Activated T-helper 17 cell treated with anti-CD3 and anti-CD28 coated beads, Interleukin-2, amount 50 U/mL, for 72 hours (primary cell): ENCODE data around the gene SERPINA10. TPM values are rescaled to one million over a fixed set of nuclear protein-coding genes. Genes with fewer than 3 reads are reported as not detected.

Experiments used
- ATAC-seq: fragments of 150-1000 bp; cut with Tn5 transposase; replicated peaks from 2 replicates; pipeline ENCODE4 v1.10.0; 2021; ENCODE audit warnings: mild to moderate bottlenecking, moderate library complexity
- H3K27ac Mint-ChIP-seq: one replicate; pipeline ENCODE4 v1.8.0; 2022; ENCODE audit warnings: mixed read lengths
- H3K27me3 Mint-ChIP-seq: one replicate; pipeline ENCODE4 v1.8.0; 2022; ENCODE audit warnings: mixed read lengths
- H3K36me3 Mint-ChIP-seq: one replicate; pipeline ENCODE4 v1.8.0; 2022; ENCODE audit warnings: low read depth, mild to moderate bottlenecking, mixed read lengths
- H3K4me1 Mint-ChIP-seq: one replicate; pipeline ENCODE4 v1.8.0; 2022; ENCODE audit warnings: mixed read lengths
- H3K4me3 Mint-ChIP-seq: one replicate; pipeline ENCODE4 v1.8.0; 2022; ENCODE audit warnings: mild to moderate bottlenecking, mixed read lengths
- H3K9me3 Mint-ChIP-seq: one replicate; pipeline ENCODE4 v1.8.0; 2022; ENCODE audit warnings: mixed read lengths
- total RNA-seq, 2 donors: library from RNA; stranded (reverse); gene quantifications; one replicate each; pipeline ENCODE4 v1.2.3, GENCODE V29; 2022

Gene SERPINA10
- total RNA-seq = not detected

DNA sequence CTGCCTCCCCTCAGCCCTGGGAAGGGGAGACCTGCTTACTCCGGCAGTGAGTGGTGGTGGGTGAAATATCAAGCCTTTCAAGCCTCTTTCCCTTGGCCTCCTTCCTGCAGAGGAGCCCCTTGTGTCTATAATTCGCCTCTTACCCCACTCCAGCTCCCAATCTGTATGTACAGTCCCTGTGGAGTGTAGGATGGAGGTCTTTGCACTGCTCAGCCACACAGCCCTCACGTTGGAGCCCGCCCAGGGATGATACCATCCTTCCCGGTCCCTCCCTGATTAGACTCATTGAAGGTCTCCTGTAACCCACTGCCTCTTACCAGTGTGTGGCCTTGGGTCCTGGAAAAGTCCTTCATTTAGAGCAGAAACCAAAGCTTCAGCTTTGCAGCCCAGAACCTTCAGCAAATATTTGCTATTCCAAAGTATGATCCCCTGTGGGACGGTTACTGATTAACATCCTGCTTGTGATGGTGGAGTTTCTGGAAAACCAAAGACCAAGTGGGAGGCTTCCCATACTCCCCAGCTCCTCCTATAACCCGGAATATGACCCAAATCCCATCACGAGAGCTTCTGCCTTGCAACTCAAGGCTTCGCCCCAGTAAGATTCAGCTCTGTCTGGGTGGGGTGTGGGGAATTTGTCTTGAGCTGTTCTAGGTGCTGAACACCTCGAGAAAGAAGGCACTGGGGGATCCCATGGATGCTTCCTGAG is at the start of gene SERPINA10:
SERPINA10 (minus strand) TSS at position 397 of the 706 bp plus-strand sequence. CDS start 2,675 bp downstream, outside the sequence.
- Mint-ChIP-seq H3K4me3 (no peak within 1 kb of the TSS), H3K36me3 (peaks cover 15% of the 10 kb centered on the region), H3K27me3 (no peaks in the 10 kb centered on the region), H3K9me3 (peaks cover 4% of the 10 kb centered on the region), H3K27ac (no peak within 1 kb of the TSS), H3K4me1 (peaks cover 7% of the 10 kb centered on the region)
- no peak for ATAC-seq

- Mint-ChIP-seq H3K4me1 (peaks cover 56% of the 10 kb centered on the region), H3K36me3 (peaks cover 5% of the 10 kb centered on the region), H3K9me3 (peaks cover 26% of the 10 kb centered on the region), H3K27me3 (no peaks in the 10 kb centered on the region), H3K27ac (peak overlapping the region; percentile 94), H3K4me3 (peak overlapping the region; percentile 72)
- peak; percentile 70 for ATAC-seq
Observed at GRCh38 chr14:94342334-94342934, 49.4 kb upstream of the SERPINA10 start.

DNA sequence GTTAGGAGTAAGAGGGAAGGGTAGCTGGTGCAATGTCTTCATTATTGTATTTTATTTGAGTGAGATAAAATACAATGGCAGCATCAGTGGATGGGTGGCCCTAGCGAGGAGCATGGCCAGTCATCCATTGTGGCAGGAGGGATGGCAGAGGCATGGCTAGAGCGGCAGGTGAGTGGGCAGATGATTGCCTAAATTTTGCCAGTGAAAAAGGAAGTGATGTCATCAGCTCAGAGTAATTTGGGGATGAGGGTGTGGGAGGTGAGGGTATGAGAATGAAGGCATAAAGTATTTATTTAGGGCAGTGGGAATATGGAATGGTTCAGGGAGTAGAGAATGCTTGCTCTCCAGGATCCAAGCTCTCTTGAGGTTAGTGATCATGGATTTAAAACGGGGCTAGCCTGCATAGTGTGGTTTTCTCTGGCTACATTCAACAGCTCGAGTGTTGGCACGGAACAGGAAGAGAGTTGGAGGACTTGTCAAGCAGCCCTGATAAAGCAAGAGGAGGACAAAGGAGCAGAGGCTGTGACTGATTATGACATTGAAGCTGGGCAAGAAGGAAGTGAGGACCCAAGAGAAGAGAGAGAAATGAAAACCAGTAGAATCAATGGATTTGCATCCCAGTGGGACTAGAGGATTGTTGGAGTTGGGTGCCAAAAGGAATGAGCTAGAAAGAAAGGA is 48.7 kb upstream of the SERPINA10 start:
- H3K27me3 Mint-ChIP-seq = no peaks in the 10 kb centered on the region
- peak overlapping the region; percentile 94 for H3K27ac Mint-ChIP-seq
- peak; percentile 27 for ATAC-seq
- peaks cover 5% of the 10 kb centered on the region for H3K36me3 Mint-ChIP-seq
- peaks cover 28% of the 10 kb centered on the region for H3K9me3 Mint-ChIP-seq
- H3K4me1 Mint-ChIP-seq = peaks cover 55% of the 10 kb centered on the region
- peak overlapping the region; percentile 72 for H3K4me3 Mint-ChIP-seq

- Mint-ChIP-seq H3K36me3 (peaks cover 5% of the 10 kb centered on the region), H3K27ac (peak overlapping the region; percentile 94), H3K4me3 (peak overlapping the region; percentile 72)
Observed at GRCh38 chr14:94340533-94340932, 47.5 kb upstream of the SERPINA10 start.

DNA sequence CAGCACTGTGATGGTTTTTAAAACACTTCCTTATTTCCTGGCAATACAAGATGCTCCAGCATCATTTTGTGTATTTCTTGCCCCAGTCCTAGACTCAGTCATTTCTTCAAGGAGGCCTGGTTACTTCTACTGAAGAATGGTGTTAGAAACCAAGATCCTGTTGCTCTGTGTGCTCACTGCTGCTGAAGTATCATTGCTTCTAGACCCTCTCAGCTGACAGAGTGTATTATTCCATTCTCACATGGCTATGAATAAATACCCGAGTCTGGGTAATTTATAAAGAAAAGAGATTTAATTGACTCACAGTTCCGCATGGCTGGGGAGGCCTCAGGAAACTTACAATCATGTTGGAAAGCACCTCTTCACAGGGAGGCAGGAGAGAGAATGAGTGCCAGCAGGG is 45.0 kb upstream of the SERPINA10 start:
- H3K27ac Mint-ChIP-seq = peak overlapping the region; percentile 95
- H3K4me3 Mint-ChIP-seq = peak overlapping the region; percentile 74
- peak; percentile 16 for ATAC-seq
- no peaks in the 10 kb centered on the region for H3K27me3 Mint-ChIP-seq
- H3K9me3 Mint-ChIP-seq = peaks cover 28% of the 10 kb centered on the region
- H3K36me3 Mint-ChIP-seq = peaks cover 5% of the 10 kb centered on the region
- peaks cover 37% of the 10 kb centered on the region for H3K4me1 Mint-ChIP-seq

More at GRCh38 chr14:94340533-94340932, 47.5 kb upstream of the SERPINA10 start:
- Mint-ChIP-seq H3K27me3 (no peaks in the 10 kb centered on the region), H3K4me1 (peaks cover 50% of the 10 kb centered on the region), H3K9me3 (peaks cover 28% of the 10 kb centered on the region)
- ATAC-seq = no peak

GRCh38 chr14:94337274-94337673 is 44.2 kb upstream of the SERPINA10 start:
- Mint-ChIP-seq H3K9me3 (peaks cover 28% of the 10 kb centered on the region), H3K36me3 (peaks cover 5% of the 10 kb centered on the region), H3K27me3 (no peaks in the 10 kb centered on the region), H3K27ac (peak overlapping the region; percentile 95), H3K4me1 (peaks cover 33% of the 10 kb centered on the region), H3K4me3 (peak overlapping the region; percentile 74)
- ATAC-seq = peak; percentile 38

DNA sequence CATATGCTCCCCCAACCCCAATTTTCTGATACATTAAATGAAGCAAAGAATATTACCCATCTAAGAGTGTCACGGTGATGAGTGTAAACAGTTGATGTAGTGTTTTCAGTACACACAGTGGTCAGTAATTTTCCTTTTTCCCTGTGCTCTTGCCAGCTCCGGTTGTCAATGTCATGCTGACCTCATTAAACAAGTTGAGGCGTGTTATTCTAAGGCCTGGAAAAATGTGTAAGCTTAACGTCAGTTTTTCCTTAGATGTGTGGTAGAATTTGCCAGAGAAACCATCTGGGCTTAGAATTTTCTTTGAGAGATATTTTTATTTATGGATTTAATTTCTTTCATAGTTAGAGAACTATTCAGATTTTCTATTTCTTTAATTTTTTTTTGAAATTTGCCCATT is 41.8 kb upstream of the SERPINA10 start:
- H3K27me3 Mint-ChIP-seq = no peaks in the 10 kb centered on the region
- no peak for ATAC-seq
- H3K4me3 Mint-ChIP-seq = no peak overlapping the region
- peaks cover 5% of the 10 kb centered on the region for H3K36me3 Mint-ChIP-seq
- peaks cover 14% of the 10 kb centered on the region for H3K4me1 Mint-ChIP-seq
- H3K9me3 Mint-ChIP-seq = peaks cover 12% of the 10 kb centered on the region
- no peak overlapping the region for H3K27ac Mint-ChIP-seq

- H3K4me3 Mint-ChIP-seq = no peak overlapping the region
- no peak for ATAC-seq
- H3K4me1 Mint-ChIP-seq = no peaks in the 10 kb centered on the region
- H3K9me3 Mint-ChIP-seq = peaks cover 3% of the 10 kb centered on the region
- H3K36me3 Mint-ChIP-seq = no peaks in the 10 kb centered on the region
- H3K27me3 Mint-ChIP-seq = no peaks in the 10 kb centered on the region
- no peak overlapping the region for H3K27ac Mint-ChIP-seq
Observed at GRCh38 chr14:94332587-94332986, 39.5 kb upstream of the SERPINA10 start.

DNA sequence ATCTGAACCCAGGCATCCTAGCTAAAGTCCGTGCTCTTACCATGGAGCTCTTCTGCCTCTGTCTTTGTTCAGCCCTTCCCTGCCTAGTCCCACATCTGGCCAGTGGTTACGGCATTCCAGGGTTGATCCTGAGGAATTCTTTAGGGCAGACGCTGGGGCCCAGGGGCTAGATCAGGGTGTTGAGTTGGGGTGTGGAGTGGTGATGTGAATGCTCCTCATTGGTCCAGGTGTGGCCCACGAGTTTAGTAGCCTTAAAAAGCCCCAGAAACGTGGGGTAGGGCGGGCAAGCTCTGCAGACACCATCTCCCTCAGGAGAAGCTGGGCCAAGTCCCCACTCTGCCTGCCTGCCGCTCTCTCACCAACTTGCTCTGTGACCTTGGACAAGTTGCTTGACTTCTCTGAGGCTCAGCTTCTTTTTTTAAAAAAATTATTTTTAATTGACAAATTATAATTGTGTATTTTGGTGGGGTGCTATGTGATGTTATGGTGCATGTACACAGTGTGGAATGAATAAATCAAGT is 39.1 kb upstream of the SERPINA10 start:
- Mint-ChIP-seq H3K4me1 (no peaks in the 10 kb centered on the region), H3K36me3 (no peaks in the 10 kb centered on the region), H3K9me3 (no peaks in the 10 kb centered on the region), H3K4me3 (no peak overlapping the region), H3K27me3 (no peaks in the 10 kb centered on the region), H3K27ac (no peak overlapping the region)
- ATAC-seq = no peak

GRCh38 chr14:94331462-94331861 is 38.4 kb upstream of the SERPINA10 start:
- no peaks in the 10 kb centered on the region for H3K36me3 Mint-ChIP-seq
- H3K27ac Mint-ChIP-seq = no peak overlapping the region

DNA sequence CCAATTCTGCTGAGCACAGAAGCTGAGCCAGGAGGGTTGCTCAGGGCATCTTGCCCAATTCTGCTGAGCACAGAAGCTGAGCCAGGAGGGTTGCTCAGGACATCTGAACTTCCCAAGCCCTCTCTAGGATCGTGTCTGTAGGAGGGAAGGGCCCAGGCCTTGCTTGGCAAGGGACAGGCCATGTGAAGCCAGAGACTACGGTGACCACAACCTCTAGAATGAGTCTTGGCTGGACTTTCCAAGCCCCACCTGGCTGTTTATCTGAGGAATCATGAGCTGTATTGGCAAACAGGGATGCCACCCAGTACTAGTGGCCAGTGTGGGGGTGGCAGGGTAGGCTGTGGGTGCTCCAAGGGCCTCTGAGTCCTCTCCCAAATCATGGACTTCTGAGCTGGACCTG is 37.8 kb upstream of the SERPINA10 start:
- ATAC-seq = no peak
- H3K4me1 Mint-ChIP-seq = no peaks in the 10 kb centered on the region

More at GRCh38 chr14:94331462-94331861, 38.4 kb upstream of the SERPINA10 start:
- Mint-ChIP-seq H3K27me3 (peaks cover 3% of the 10 kb centered on the region), H3K4me3 (no peak overlapping the region), H3K9me3 (no peaks in the 10 kb centered on the region), H3K4me1 (no peaks in the 10 kb centered on the region)
- ATAC-seq = no peak

DNA sequence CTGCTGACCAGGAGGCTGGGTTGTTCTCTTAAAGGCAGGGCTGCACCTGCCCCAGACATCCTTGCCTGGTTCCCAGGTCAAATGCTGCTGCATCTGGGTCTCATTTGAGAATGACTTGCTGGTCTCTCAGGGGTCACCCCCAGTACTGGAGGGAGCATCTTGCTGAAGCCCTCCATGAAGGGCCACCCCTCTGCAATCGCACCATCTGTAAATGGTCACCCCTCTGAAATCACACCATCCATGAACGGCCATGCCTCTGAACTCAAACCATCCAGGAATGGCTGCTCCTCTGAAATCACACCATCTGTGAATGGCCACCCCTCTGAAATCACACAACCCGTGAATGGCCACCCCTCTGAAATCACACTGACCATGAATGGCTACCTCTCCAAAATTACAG is 37.4 kb upstream of the SERPINA10 start:
- no peaks in the 10 kb centered on the region for H3K4me1 Mint-ChIP-seq
- H3K27ac Mint-ChIP-seq = no peak overlapping the region

More for the DNA sequence above, 37.8 kb upstream of the SERPINA10 start:
- Mint-ChIP-seq H3K4me3 (no peak overlapping the region), H3K36me3 (no peaks in the 10 kb centered on the region), H3K27ac (no peak overlapping the region), H3K27me3 (peaks cover 3% of the 10 kb centered on the region), H3K9me3 (no peaks in the 10 kb centered on the region)

DNA sequence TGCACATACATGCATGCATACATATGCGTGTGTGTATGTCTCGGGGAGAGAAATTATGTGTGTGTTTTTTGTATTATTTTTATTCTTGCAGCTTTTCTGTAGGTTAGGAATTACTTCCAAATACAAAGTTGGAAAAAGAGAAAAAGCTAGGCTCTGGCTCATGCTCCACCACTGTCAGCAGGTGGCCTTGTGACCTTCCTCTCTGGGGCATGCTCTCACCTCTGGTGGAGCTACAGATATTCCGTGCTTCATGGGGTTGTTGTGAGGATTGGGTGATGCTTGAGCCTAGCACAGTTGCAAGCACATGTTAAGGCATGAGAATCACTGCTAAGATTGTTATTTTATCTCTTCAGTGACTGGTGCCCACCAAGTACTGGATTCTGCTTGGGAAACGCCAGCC is 36.8 kb upstream of the SERPINA10 start:
- H3K4me3 Mint-ChIP-seq = no peak overlapping the region
- no peak for ATAC-seq
- no peak overlapping the region for H3K27ac Mint-ChIP-seq
- H3K4me1 Mint-ChIP-seq = no peaks in the 10 kb centered on the region
- no peaks in the 10 kb centered on the region for H3K36me3 Mint-ChIP-seq
- H3K27me3 Mint-ChIP-seq = peaks cover 3% of the 10 kb centered on the region
- H3K9me3 Mint-ChIP-seq = no peaks in the 10 kb centered on the region

More for the DNA sequence above, 37.4 kb upstream of the SERPINA10 start:
- peaks cover 3% of the 10 kb centered on the region for H3K27me3 Mint-ChIP-seq
- no peak for ATAC-seq
- H3K4me3 Mint-ChIP-seq = no peak overlapping the region
- H3K36me3 Mint-ChIP-seq = no peaks in the 10 kb centered on the region
- no peaks in the 10 kb centered on the region for H3K9me3 Mint-ChIP-seq

GRCh38 chr14:94328196-94328595 is 35.1 kb upstream of the SERPINA10 start:
- Mint-ChIP-seq H3K4me1 (no peaks in the 10 kb centered on the region), H3K27ac (no peak overlapping the region), H3K36me3 (no peaks in the 10 kb centered on the region), H3K27me3 (peaks cover 3% of the 10 kb centered on the region), H3K9me3 (no peaks in the 10 kb centered on the region), H3K4me3 (no peak overlapping the region)
- ATAC-seq = no peak
